DOHH2 (cell line): ENCODE data around the gene SMOC2.

ENCODE experiments used
- EZH2phosphoT487 ChIP-seq: fragments of 200-600 bp; sonication (generic); IDR thresholded peaks from 2 replicates; pipeline ENCODE4 v1.6.1; 2017; ENCODE audit warnings: borderline replicate concordance, mild to moderate bottlenecking, antibody characterized with exemption, low read length, moderate library complexity, mixed read lengths
- TF ChIP-seq, protein P1 (sequence below): fragments of 200-600 bp; sonication (generic); IDR thresholded peaks from one replicate; pipeline ENCODE4 v1.5.1; 2014; ENCODE audit warnings: antibody characterized with exemption, mild to moderate bottlenecking, low read depth, low read length; ENCODE audit not compliant: poor library complexity, severe bottlenecking

GRCh38 chr6:168528474-168529095 lies 87.6 kb downstream of the SMOC2 start:
- TF ChIP-seq, protein P1, sequence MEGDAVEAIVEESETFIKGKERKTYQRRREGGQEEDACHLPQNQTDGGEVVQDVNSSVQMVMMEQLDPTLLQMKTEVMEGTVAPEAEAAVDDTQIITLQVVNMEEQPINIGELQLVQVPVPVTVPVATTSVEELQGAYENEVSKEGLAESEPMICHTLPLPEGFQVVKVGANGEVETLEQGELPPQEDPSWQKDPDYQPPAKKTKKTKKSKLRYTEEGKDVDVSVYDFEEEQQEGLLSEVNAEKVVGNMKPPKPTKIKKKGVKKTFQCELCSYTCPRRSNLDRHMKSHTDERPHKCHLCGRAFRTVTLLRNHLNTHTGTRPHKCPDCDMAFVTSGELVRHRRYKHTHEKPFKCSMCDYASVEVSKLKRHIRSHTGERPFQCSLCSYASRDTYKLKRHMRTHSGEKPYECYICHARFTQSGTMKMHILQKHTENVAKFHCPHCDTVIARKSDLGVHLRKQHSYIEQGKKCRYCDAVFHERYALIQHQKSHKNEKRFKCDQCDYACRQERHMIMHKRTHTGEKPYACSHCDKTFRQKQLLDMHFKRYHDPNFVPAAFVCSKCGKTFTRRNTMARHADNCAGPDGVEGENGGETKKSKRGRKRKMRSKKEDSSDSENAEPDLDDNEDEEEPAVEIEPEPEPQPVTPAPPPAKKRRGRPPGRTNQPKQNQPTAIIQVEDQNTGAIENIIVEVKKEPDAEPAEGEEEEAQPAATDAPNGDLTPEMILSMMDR: no peak
- no peak for TF ChIP-seq EZH2phosphoT487
